ENCODE results near the gene MLX.

Gene MLX

GRCh38 chr17:42520540-42520951 lies 46.4 kb upstream of the MLX start:
- peak; percentile 28 for TF ChIP-seq CTCF (IDR thresholded peaks at IDR 0.05; ENCODE audit: extremely low read depth, insufficient read depth, missing control alignments)
- no peak for DNase-seq (ENCODE audit: low spot score)
- in situ Hi-C loops (cut with MboI; ENCODE audit: low pct_unique_long_range_greater_than_20kb, low sequenced_read_pairs, unreplicated experiment), result loop anchor here (25.0 kb wide), 1 partner anchor 208 kb away; no protein-coding TSS in a partner anchor

GRCh38 chr17:42521036-42521435 lies 45.9 kb upstream of the MLX start:
- no peak for DNase-seq (ENCODE audit: low spot score)
- in situ Hi-C loops (cut with MboI; ENCODE audit: low pct_unique_long_range_greater_than_20kb, low sequenced_read_pairs, unreplicated experiment), result loop anchor here (25.0 kb wide), 1 partner anchor 209 kb away; no protein-coding TSS in a partner anchor
- TF ChIP-seq CTCF (IDR thresholded peaks at IDR 0.05; ENCODE audit: extremely low read depth, insufficient read depth, missing control alignments), result no peak

DNA sequence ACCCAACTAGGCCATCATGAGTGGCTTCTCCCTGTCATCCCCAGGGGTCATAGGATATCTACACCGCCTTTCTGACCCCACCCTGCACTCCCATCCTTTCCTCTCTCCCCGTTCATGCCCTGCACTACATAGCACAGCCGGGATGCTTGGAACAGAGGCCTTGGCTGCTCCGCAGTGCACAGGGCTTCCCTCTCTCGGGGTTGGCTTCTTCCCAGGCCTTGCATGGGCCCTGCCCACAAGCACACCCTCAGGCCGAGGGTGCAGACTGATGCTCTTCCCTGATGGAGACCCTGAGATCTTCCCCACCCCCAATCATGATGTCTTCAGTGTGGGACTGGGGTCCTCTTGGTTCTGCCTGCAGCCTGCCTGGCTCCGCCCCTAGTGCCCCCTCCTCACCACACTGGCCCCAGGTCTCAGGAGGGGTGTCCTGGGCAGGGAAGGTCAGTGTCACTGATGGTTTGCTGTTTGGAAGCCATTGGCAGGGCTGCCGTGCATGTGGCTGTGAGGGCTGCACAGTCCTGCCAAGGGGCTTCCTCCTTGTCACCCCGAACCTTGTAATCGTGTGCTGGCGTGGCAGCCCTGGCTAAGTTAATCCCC lies 45.1 kb upstream of the MLX start:
- no peak for TF ChIP-seq CTCF (IDR thresholded peaks at IDR 0.05; ENCODE audit: extremely low read depth, insufficient read depth, missing control alignments)
- no peak for DNase-seq (ENCODE audit: low spot score)
- in situ Hi-C loops (cut with MboI; ENCODE audit: low pct_unique_long_range_greater_than_20kb, low sequenced_read_pairs, unreplicated experiment), result loop anchor here (25.0 kb wide), 1 partner anchor 209 kb away; no protein-coding TSS in a partner anchor

DNA sequence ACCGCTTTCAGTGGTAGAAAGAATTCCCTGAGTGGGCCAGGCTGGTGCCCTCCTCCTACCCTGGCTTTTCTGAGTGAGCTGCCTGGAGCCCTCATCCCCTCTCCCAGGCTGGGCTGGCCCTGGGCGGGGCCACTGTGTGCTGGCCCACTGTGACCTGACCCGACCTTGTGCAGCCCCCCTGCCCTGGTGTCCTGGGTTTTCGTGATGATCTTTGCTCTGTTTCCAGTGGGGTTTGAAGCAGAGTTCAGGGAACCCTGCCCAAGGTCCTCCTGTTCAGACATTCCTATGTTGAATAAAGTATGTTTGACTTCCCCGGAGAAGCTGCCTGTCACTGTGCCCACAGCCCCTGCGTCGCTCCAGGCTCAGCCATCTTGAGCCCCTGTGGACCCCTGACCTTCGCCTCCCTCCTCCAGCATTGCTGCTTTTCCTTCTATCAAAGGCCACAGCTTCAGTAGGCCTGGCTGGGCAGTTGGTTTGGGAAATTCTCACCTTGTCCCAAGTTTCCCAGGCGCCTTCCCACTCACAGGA lies 44.6 kb upstream of the MLX start:
- in situ Hi-C loops (cut with MboI; ENCODE audit: low pct_unique_long_range_greater_than_20kb, low sequenced_read_pairs, unreplicated experiment), result loop anchor here (25.0 kb wide), 1 partner anchor 210 kb away; no protein-coding TSS in a partner anchor
- no peak for TF ChIP-seq CTCF (IDR thresholded peaks at IDR 0.05; ENCODE audit: extremely low read depth, insufficient read depth, missing control alignments)
- no peak for DNase-seq (ENCODE audit: low spot score)

DNA sequence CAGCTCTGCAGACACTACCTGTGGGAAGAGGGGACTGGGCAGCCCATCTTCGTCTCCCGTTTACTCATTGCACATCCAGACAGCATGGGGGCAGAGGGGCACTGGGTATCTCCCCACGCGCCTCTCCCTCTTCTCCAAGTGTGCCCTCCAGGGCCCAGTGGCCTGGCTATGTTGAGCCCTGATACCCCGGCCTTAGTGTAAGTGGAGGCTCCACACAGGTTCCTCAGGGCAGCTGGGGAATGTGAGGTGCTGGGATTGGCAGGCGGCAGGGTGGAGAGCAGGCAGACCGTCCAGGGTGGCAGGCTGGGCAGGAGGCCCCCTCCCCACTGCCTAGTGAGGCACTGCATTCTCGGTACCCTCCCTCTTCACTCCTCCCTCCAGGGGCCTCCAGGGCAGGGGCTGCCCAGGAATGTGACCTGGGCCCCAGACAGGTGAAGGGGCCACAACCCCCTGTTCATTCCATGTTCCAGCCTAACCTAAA lies 44.1 kb upstream of the MLX start:
- DNase-seq (ENCODE audit: low spot score), result no peak
- in situ Hi-C loops (cut with MboI; ENCODE audit: low pct_unique_long_range_greater_than_20kb, low sequenced_read_pairs, unreplicated experiment), result loop anchor here (25.0 kb wide), 1 partner anchor 211 kb away; no protein-coding TSS in a partner anchor
- no peak for TF ChIP-seq CTCF (IDR thresholded peaks at IDR 0.05; ENCODE audit: extremely low read depth, insufficient read depth, missing control alignments)

- DNase-seq (ENCODE audit: low spot score), result no peak
- in situ Hi-C loops (cut with MboI; ENCODE audit: low pct_unique_long_range_greater_than_20kb, low sequenced_read_pairs, unreplicated experiment), result no loop called here
- TF ChIP-seq CTCF (IDR thresholded peaks at IDR 0.05; ENCODE audit: extremely low read depth, insufficient read depth, missing control alignments), result no peak
Observed at GRCh38 chr17:42525221-42525620, 41.7 kb upstream of the MLX start.
